Fibroblast of skin of back (primary cell): Measurements from ENCODE around the gene SERPINB2. TPM values are rescaled to one million over a fixed set of nuclear protein-coding genes. Genes with fewer than 3 reads are reported as not detected.

Experiments
- DNase-seq: peaks from one replicate; pipeline ENCODE4 v3.0.0-alpha.2; 2013
- polyA plus RNA-seq, 2 experiments: library from polyadenylated mRNA; unstranded; fragments of 120-200 nt; gene quantifications; one replicate each; pipeline ENCODE4 v1.2.1, GENCODE V29; 2013; ENCODE audit not compliant: insufficient read length in 2 of 2

Gene SERPINB2, protein sequence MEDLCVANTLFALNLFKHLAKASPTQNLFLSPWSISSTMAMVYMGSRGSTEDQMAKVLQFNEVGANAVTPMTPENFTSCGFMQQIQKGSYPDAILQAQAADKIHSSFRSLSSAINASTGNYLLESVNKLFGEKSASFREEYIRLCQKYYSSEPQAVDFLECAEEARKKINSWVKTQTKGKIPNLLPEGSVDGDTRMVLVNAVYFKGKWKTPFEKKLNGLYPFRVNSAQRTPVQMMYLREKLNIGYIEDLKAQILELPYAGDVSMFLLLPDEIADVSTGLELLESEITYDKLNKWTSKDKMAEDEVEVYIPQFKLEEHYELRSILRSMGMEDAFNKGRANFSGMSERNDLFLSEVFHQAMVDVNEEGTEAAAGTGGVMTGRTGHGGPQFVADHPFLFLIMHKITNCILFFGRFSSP
- polyA plus RNA-seq (2013, experiment 1 of 2; ENCODE audit: insufficient read length) = 1.6 TPM
- 0.43 TPM for polyA plus RNA-seq (2013, experiment 2 of 2; ENCODE audit: insufficient read length)

DNA sequence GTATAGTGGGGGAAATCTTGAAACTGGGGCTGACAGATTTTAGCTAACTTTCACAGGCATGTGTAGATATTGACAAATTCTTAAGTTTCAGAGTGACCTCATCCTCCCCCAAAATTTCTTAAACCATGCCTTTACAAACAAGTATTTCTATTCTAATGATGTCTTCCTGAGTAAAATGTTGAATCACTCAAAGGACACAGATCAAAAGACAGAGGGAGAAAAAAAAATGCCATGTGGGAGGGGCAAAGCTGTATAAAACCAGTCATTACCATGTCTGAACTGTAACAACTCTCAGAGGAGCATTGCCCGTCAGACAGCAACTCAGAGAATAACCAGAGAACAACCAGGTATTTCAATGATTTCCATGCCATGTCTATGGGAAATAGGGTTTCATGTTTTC is at the start of gene SERPINB2:
SERPINB2 (plus strand) TSS at position 282 of the 400 bp plus-strand sequence. CDS start 3,740 bp downstream, outside the sequence.
- DNase-seq = peak; percentile 35

DNA sequence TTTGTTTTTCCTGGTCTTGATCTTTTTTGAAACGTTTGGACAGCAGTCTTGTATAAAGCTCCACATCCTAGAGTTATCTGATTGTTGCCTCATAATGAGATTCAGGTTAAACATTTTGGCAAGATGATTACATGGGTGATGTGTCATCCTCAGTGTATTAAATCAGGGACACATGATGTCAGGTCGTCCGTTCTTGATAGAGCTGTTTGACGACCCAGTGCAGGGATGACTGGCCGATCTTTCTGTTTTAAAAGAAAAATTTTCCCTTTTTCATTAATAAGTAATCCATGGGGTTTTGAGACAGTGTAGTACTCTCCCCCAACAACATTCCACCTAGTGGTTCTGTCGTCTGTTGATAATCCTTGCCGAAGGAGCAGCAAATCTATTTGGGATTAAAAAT is 44.5 kb upstream of the SERPINB2 start:
- DNase-seq = no peak

DNA sequence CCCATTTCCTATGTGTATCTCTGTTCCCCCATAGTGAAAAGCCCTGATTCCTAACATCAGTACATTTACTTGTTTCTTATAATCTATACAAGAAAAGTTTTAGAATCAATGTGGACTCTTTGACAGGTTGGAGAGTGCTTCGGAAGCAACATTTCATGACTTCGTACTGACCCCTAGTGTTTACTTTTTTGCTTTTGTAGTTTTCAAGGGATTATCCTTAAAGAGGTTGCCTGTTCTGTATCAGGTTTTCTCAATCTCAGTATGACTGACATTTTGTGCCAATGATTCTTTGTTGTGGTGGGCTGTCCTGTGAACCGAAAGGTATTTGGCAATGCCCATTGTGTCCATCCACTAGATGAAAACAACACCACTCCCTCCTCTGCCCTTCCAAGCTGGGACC is 43.3 kb upstream of the SERPINB2 start:
- peak; percentile 48 for DNase-seq

GRCh38 chr18:63848159-63848558 is 39.3 kb upstream of the SERPINB2 start:
- DNase-seq = peak; percentile 62

DNA sequence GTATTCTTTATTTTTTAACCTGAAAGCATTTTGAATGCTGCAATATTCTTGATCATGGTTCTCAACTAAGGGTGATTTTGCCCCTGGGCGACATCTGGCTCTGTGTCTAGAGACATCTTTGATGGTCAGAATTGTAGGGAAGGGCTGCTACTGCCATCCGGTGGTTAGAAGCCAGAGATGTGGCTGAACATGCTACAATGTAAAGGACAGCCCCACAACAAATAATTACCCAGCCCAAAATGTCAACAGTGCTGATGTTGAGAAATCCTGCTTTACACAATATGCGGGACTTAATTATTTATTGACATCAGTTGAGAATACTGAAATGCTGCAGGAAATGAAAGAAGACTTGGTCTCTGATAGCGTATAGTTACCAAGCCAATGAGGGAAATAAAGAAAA is 37.5 kb upstream of the SERPINB2 start:
- no peak for DNase-seq

- no peak for DNase-seq
Measured at GRCh38 chr18:63850636-63851035, 36.9 kb upstream of the SERPINB2 start.

- no peak for DNase-seq
Measured at GRCh38 chr18:63858456-63858855, 29.0 kb upstream of the SERPINB2 start.

GRCh38 chr18:63859781-63860475 is 27.6 kb upstream of the SERPINB2 start:
- DNase-seq = no peak

- DNase-seq = no peak
Measured at GRCh38 chr18:63860531-63860930, 27.0 kb upstream of the SERPINB2 start.

- DNase-seq = no peak
Measured at GRCh38 chr18:63867368-63868125, 20.0 kb upstream of the SERPINB2 start.

DNA sequence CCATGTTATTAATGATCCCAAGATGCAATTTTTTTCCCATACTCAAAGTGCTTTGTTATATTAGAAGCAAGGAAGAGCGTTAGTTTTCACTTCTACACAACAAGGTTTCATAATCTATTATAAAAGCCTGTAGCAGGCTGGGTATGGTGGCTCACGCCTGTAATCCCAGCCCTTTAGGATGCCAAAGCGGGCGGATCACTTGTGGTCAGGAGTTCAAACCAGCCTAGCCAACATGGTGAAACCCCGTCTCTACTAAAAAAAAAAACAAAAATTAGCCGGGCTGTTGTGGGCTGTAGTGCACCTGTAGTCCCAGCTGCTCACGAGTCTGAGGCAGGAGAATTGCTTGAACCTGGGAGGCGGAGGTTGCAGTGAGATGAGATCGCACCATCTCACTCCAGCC is 19.0 kb upstream of the SERPINB2 start:
- DNase-seq = no peak

GRCh38 chr18:63869374-63869773 is 18.1 kb upstream of the SERPINB2 start:
- peak; percentile 91 for DNase-seq

DNA sequence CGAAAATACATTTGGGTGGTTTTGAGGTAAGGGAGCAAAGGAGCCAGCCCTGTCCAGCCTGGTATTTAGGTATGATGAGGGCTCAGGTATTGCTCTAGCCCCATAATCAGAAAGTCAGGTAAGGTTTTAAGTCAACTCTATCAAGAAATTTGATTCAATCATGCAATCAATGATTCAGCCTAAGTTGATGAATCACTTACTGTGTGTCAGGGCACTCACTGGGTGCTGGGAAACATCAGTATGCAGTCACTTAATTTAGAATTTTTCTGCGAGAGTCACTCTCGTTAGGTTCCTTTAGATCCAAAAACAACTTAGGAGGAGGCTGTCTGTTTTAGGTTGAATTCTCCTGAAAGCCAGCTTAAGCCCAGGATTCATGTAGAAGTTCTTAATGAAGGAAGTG is 17.7 kb upstream of the SERPINB2 start:
- DNase-seq = peak; percentile 61

DNA sequence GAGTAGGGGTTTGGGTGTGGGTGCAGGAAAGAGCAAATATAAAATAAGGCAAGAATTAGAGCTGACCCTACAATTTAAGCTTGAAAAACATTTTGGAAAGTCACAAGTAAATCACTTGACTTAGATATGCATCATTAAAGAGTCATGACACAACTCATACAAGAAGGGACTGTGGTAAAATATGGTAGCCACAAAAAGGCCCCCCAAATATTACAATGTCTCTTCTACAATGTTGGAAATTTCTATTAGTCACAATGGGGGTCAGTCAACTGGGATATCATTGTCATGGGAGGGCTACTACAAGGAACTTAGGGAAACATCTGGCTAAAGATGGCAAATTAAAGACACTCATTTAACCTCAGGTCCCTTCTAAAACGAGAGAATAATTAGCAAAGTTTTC is 15.7 kb upstream of the SERPINB2 start:
- DNase-seq = no peak

DNA sequence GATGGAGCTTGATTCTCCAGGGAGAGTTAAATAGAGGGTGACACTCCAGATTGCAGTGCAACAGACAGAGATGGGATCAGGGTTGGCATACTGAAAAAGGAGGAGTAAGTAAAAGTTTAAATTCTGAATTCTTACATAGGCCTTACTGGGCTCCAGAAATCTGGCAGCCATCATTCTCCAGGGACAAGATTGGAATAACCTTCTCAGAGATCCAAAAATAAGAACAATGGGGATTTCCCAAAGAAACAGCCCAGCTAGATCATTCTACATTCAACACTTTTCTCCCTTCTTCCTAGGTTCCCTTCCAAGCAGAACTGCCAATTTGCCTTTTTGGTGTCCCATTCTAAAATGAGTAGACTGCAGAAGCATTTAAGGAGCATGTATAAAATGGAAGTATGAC is 14.9 kb upstream of the SERPINB2 start:
- no peak for DNase-seq

- DNase-seq = no peak
Measured at GRCh38 chr18:63878343-63878742, 9.2 kb upstream of the SERPINB2 start.

DNA sequence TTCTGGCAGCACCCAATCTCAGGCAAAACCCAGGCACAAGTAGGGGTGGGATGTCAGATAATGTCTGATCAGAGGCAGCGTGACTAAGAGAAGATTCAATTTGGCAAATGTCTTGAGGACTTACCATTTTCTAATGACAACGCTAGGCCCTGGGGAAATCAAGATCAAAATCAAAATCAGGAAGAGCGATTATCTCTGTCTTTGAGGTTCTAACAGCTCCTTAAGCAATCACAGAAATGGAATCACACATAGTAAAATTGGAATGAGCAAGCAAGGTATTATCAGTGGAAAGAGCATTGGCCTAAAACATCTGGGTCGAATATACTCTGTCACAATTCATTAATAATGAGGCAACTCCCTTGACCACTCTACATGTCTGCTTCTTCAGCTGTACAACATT is 8.6 kb upstream of the SERPINB2 start:
- DNase-seq = no peak

DNA sequence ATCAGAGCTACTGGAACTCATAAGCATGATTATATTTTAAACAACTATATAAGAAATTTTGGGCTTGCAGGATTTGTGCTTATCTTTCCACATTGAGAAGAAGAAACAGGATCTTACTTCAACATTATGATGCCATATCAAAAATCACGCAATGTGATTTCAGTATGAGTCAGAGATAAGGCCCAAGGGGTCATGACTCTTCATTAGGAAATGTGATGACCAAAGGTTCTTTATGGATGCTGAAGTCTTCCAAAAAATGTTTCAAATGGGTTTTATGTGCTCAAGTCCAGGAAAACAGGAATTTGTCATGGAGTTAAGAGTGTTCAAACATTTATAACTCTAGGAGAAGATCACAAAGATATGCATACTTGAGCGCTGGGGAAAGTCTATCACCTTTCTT is 7.8 kb upstream of the SERPINB2 start:
- DNase-seq = no peak

- DNase-seq = peak; percentile 54
Measured at GRCh38 chr18:63881851-63882250, 5.7 kb upstream of the SERPINB2 start.

GRCh38 chr18:63882333-63883141 is 5.0 kb upstream of the SERPINB2 start:
- peak; percentile 93 for DNase-seq

- no peak for DNase-seq
Measured at GRCh38 chr18:63883617-63884016, 3.9 kb upstream of the SERPINB2 start.
